ENCODE data around the gene PYCR2. TPM values are rescaled to one million over a fixed set of nuclear protein-coding genes. Genes with fewer than 3 reads are reported as not detected.

Gene PYCR2
- polyA plus RNA-seq, 1 donor from 2014 or later: 51.5 TPM

DNA sequence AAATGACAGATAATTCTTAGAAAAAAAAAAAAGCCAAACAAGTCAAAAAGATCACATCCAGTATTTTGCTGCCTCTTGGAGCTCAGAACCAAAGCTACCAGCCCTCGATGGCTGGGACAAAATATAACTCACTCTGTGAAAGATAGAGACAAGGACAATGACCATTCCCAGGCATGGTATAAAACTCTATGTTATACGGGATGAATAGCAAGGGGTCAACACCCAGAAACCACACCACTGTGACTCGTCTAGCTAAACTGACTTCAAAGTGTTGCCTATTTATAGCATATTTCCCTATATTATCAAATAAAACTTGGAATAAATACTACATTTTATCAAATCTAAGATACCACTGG, 52.0 kb downstream of the PYCR2 start:
- H3K4me3 ChIP-seq (ENCODE audit: low read length): no peak overlapping the region

DNA sequence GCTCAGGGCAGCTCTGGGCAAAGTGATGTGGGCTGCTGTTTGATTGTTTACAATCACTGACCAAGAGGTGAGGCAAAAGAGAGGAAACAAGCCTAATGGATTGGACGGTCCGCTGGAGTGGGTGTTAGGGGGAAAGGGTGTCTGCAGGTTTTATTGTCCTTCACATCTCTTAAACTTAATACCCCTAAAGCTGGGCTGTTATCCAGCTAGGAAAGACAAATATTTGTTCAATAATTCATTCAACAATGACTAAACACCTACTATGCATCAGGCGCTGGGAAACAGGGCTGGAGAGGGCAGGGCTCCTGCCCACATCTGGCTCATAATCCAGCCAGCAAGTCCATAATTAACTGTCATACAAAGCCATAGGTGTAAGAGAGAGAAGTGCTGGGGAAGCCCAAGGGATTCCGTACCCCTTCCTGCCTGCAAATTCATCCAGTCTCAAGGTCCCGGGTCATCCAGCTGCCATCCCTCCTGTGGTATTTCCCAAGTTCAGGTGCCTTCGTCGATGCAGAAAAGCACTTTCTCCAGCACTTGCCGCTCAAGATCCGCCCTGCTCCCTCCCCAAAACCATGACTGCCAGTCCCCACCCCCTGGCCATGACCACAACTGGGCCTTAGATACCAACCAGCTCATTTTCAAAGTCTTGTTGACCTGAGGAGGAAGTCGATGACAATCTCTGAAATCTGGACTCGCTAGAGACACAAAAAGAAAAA, 52.5 kb downstream of the PYCR2 start:
- no peak overlapping the region for H3K4me2 ChIP-seq (ENCODE audit: low read length)
- H3K4me3 ChIP-seq (ENCODE audit: low read length): no peak overlapping the region
- H2AFZ ChIP-seq (ENCODE audit: low read depth, low read length): no peak overlapping the region

More for the DNA sequence above, 52.0 kb downstream of the PYCR2 start:
- H3K9me2 ChIP-seq (ENCODE audit: insufficient read depth, low read length): no peaks in the 10 kb centered on the region
- no peak overlapping the region for H3K4me2 ChIP-seq (ENCODE audit: low read length)
- H3K27me3 ChIP-seq (ENCODE audit: insufficient read depth, low read depth, low read length): no peaks in the 10 kb centered on the region
- H3K36me3 ChIP-seq (ENCODE audit: insufficient read depth, low read length): no peaks in the 10 kb centered on the region
- H4K20me1 ChIP-seq (ENCODE audit: insufficient read depth): no peaks in the 10 kb centered on the region
- TF ChIP-seq RAD21 (conservative IDR thresholded peaks at IDR 0.05): no peak
- TF ChIP-seq TAF1 (IDR thresholded peaks at IDR 0.05; ENCODE audit: low read depth): no peak
- no peak for TF ChIP-seq MXI1 (conservative IDR thresholded peaks at IDR 0.05; ENCODE audit: poor library complexity, severe bottlenecking)
- TF ChIP-seq SMC3 (conservative IDR thresholded peaks at IDR 0.05; ENCODE audit: poor library complexity): no peak
- TF ChIP-seq EP300 (conservative IDR thresholded peaks at IDR 0.05; ENCODE audit: poor library complexity, severe bottlenecking): no peak
- no peak overlapping the region for H3K9ac ChIP-seq (ENCODE audit: low read length)
- H2AFZ ChIP-seq (ENCODE audit: low read depth, low read length): no peak overlapping the region
- no peaks in the 10 kb centered on the region for H3K79me2 ChIP-seq (replicated peaks; ENCODE audit: insufficient read depth, low read length)
- H3F3A ChIP-seq (ENCODE audit: insufficient read depth, low read length, poor library complexity, severe bottlenecking): no peaks in the 10 kb centered on the region
- no peak overlapping the region for H3K27ac ChIP-seq (ENCODE audit: low read length)
- no peaks in the 10 kb centered on the region for H3K9me3 ChIP-seq (ENCODE audit: low read length)

More for the DNA sequence above, 52.5 kb downstream of the PYCR2 start:
- H3K9me2 ChIP-seq (ENCODE audit: insufficient read depth, low read length): no peaks in the 10 kb centered on the region
- no peak overlapping the region for H3K27ac ChIP-seq (ENCODE audit: low read length)
- H4K20me1 ChIP-seq (ENCODE audit: insufficient read depth): no peaks in the 10 kb centered on the region
- H3K79me2 ChIP-seq (replicated peaks; ENCODE audit: insufficient read depth, low read length): no peaks in the 10 kb centered on the region
- H3K9me3 ChIP-seq (ENCODE audit: low read length): no peaks in the 10 kb centered on the region
- no peaks in the 10 kb centered on the region for H3K27me3 ChIP-seq (ENCODE audit: insufficient read depth, low read depth, low read length)
- no peaks in the 10 kb centered on the region for H3K36me3 ChIP-seq (ENCODE audit: insufficient read depth, low read length)
- H3F3A ChIP-seq (ENCODE audit: insufficient read depth, low read length, poor library complexity, severe bottlenecking): no peaks in the 10 kb centered on the region
- TF ChIP-seq RAD21 (conservative IDR thresholded peaks at IDR 0.05) (no peak), EP300 (conservative IDR thresholded peaks at IDR 0.05; ENCODE audit: poor library complexity, severe bottlenecking) (no peak), EZH2 (IDR thresholded peaks at IDR 0.05; ENCODE audit: borderline replicate concordance, insufficient read depth, low read length, poor library complexity, severe bottlenecking) (no peak), SMC3 (conservative IDR thresholded peaks at IDR 0.05; ENCODE audit: poor library complexity) (no peak), MXI1 (conservative IDR thresholded peaks at IDR 0.05; ENCODE audit: poor library complexity, severe bottlenecking) (no peak), TAF1 (IDR thresholded peaks at IDR 0.05; ENCODE audit: low read depth) (no peak), POLR2AphosphoS5 (IDR thresholded peaks at IDR 0.05) (no peak)
- TF ChIP-seq, protein P1, sequence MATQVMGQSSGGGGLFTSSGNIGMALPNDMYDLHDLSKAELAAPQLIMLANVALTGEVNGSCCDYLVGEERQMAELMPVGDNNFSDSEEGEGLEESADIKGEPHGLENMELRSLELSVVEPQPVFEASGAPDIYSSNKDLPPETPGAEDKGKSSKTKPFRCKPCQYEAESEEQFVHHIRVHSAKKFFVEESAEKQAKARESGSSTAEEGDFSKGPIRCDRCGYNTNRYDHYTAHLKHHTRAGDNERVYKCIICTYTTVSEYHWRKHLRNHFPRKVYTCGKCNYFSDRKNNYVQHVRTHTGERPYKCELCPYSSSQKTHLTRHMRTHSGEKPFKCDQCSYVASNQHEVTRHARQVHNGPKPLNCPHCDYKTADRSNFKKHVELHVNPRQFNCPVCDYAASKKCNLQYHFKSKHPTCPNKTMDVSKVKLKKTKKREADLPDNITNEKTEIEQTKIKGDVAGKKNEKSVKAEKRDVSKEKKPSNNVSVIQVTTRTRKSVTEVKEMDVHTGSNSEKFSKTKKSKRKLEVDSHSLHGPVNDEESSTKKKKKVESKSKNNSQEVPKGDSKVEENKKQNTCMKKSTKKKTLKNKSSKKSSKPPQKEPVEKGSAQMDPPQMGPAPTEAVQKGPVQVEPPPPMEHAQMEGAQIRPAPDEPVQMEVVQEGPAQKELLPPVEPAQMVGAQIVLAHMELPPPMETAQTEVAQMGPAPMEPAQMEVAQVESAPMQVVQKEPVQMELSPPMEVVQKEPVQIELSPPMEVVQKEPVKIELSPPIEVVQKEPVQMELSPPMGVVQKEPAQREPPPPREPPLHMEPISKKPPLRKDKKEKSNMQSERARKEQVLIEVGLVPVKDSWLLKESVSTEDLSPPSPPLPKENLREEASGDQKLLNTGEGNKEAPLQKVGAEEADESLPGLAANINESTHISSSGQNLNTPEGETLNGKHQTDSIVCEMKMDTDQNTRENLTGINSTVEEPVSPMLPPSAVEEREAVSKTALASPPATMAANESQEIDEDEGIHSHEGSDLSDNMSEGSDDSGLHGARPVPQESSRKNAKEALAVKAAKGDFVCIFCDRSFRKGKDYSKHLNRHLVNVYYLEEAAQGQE (IDR thresholded peaks at IDR 0.05; ENCODE audit: borderline replicate concordance): no peak
- TF ChIP-seq, protein P2, sequence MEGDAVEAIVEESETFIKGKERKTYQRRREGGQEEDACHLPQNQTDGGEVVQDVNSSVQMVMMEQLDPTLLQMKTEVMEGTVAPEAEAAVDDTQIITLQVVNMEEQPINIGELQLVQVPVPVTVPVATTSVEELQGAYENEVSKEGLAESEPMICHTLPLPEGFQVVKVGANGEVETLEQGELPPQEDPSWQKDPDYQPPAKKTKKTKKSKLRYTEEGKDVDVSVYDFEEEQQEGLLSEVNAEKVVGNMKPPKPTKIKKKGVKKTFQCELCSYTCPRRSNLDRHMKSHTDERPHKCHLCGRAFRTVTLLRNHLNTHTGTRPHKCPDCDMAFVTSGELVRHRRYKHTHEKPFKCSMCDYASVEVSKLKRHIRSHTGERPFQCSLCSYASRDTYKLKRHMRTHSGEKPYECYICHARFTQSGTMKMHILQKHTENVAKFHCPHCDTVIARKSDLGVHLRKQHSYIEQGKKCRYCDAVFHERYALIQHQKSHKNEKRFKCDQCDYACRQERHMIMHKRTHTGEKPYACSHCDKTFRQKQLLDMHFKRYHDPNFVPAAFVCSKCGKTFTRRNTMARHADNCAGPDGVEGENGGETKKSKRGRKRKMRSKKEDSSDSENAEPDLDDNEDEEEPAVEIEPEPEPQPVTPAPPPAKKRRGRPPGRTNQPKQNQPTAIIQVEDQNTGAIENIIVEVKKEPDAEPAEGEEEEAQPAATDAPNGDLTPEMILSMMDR (IDR thresholded peaks at IDR 0.05; ENCODE audit: poor library complexity, severe bottlenecking): no peak
- no peak overlapping the region for H3K9ac ChIP-seq (ENCODE audit: low read length)

Data from neural cell (in vitro differentiated cells).